Dendritic cell treated with granulocyte-macrophage colony-stimulating factor and Interleukin-4, amounts not matched to agents 40 ng/mL and 50 ng/mL, for 4 days (primary cell): ENCODE results near the gene KRTAP4-3.
"Not testable (repeated sequence)": the region's sequence is repeated elsewhere in the genome, so short reads cannot be mapped to it uniquely, and the experiment has no call there.

Source experiments
- H3K27ac Mint-ChIP-seq: one replicate; pipeline ENCODE4 v1.8.0; 2022; ENCODE audit warnings: mild to moderate bottlenecking, mixed read lengths
- H3K27me3 Mint-ChIP-seq: one replicate; pipeline ENCODE4 v1.8.0; 2022; ENCODE audit warnings: mild to moderate bottlenecking, mixed read lengths
- H3K36me3 Mint-ChIP-seq: one replicate; pipeline ENCODE4 v1.8.0; 2022; ENCODE audit warnings: low read depth, mixed read lengths
- H3K4me1 Mint-ChIP-seq: one replicate; pipeline ENCODE4 v1.8.0; 2022; ENCODE audit warnings: low read depth, mixed read lengths
- H3K4me3 Mint-ChIP-seq: one replicate; pipeline ENCODE4 v1.8.0; 2022; ENCODE audit warnings: mild to moderate bottlenecking, moderate library complexity, mixed read lengths
- H3K9me3 Mint-ChIP-seq: one replicate; pipeline ENCODE4 v1.8.0; 2022; ENCODE audit warnings: mixed read lengths
- intact Hi-C: fragments of 100-400 bp; cut with micrococcal nuclease; formaldehyde crosslinking; loops from one replicate; pipeline ENCODE4 v1.15.0; 2022

The KRTAP4-3 gene

DNA sequence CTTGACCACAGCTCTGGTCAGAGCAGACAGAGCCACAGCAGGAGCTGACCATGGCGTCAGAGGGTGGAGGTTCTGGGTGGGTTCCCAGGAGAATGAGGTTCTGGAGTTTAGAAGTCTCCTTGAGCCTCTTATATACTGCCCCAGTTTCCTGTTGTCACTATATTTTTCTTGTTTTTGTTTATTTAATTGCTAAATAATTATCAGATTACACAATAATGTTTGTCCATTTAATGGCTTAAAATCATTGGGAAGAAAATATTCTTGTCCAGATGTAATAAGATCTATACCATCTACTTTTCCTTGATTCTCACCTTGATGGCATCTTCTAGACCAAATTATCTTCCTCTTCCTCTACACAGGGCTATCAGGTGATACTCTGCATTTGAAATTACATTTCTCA, at the start of gene KRTAP4-3:
TSS of gene KRTAP4-3 (minus strand) at position 101 of the 400 bp plus-strand sequence. CDS start at position 52, 49 bp downstream.
- intact Hi-C loops = no loop called here
- Mint-ChIP-seq H3K27ac (no peak within 1 kb of the TSS), H3K36me3 (no peaks in the 10 kb centered on the region), H3K9me3 (no peaks in the 10 kb centered on the region), H3K4me1 (peaks cover 1% of the 10 kb centered on the region), H3K4me3 (no peak within 1 kb of the TSS), H3K27me3 (peaks cover 9% of the 10 kb centered on the region)

- peaks cover 7% of the 10 kb centered on the region for H3K27me3 Mint-ChIP-seq
- H3K9me3 Mint-ChIP-seq = peaks cover 10% of the 10 kb centered on the region
- H3K4me1 Mint-ChIP-seq = no peaks in the 10 kb centered on the region
- no peaks in the 10 kb centered on the region for H3K36me3 Mint-ChIP-seq
- intact Hi-C loops = no loop called here
- H3K27ac Mint-ChIP-seq = no peak overlapping the region
- H3K4me3 Mint-ChIP-seq = no peak overlapping the region
These were observed 47.7 kb upstream of the KRTAP4-3 start for GRCh38 chr17:41215681-41216080.

DNA sequence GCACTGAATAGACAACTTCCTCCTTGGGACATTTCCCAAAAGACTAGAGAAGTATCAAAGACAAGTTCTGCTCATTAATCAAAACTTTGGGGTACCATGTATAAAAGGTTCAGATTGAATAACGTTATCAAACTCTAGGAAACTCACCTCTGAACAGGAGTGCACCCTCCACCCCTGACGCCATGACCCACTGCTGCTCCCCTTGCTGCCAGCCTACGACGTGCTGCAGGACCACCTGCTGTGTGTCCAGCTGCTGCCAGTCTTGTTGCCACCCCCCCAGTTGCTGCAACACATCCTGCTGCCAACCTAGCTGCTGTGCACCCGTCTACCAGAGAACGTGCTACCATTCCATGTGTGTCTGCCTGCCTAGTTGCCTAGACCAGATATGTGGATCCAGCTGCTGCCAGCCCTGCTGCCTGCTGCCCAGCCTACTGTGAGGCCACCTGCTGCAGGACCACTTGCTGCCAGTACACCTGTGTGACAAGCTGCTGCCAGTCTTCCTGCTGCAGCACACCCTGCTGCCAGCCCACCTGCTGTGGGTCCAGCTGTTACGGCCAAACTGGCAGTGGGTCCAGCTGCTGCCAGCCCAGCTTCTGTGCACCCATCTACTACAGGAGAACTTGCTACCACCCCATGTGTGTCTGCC, 44.6 kb upstream of the KRTAP4-3 start:
- H3K27ac Mint-ChIP-seq = no peak overlapping the region
- no peak overlapping the region for H3K4me3 Mint-ChIP-seq
- no peaks in the 10 kb centered on the region for H3K9me3 Mint-ChIP-seq
- H3K27me3 Mint-ChIP-seq = peaks cover 26% of the 10 kb centered on the region
- H3K36me3 Mint-ChIP-seq = no peaks in the 10 kb centered on the region
- H3K4me1 Mint-ChIP-seq = no peaks in the 10 kb centered on the region
- intact Hi-C loops = no loop called here

- Mint-ChIP-seq H3K36me3 (no peaks in the 10 kb centered on the region), H3K4me3 (no peak overlapping the region), H3K27me3 (peaks cover 27% of the 10 kb centered on the region), H3K4me1 (no peaks in the 10 kb centered on the region), H3K27ac (no peak overlapping the region), H3K9me3 (no peaks in the 10 kb centered on the region)
- intact Hi-C loops = no loop called here
These were observed 43.9 kb upstream of the KRTAP4-3 start for GRCh38 chr17:41211845-41212466.

- H3K9me3 Mint-ChIP-seq = no peaks in the 10 kb centered on the region
- H3K27ac Mint-ChIP-seq = no peak overlapping the region
- H3K36me3 Mint-ChIP-seq = no peaks in the 10 kb centered on the region
- peaks cover 12% of the 10 kb centered on the region for H3K27me3 Mint-ChIP-seq
- H3K4me3 Mint-ChIP-seq = no peak overlapping the region
- intact Hi-C loops = loop anchor here (10.0 kb wide), 1 partner anchor 285 kb away; no protein-coding TSS in a partner anchor
- H3K4me1 Mint-ChIP-seq = no peaks in the 10 kb centered on the region
These were observed 31.5 kb upstream of the KRTAP4-3 start for GRCh38 chr17:41199421-41200078.

DNA sequence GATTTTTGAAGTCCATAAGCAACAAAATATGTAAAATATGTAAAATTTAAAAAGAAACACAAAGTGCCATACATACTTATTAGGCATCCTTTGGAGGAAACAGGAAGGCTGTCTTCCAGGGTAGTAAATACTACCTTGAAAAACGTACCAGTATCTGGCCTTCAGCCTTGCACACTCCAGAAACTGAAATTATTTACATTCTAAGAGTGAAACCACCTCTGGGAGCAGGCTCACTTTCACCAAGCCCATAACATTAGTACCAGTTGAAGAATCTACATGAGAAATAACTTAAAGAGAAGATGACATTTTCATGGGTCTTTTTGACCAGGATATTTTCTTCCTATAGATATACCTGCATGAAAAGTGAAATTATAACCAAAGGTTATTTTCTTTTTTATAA, 28.0 kb upstream of the KRTAP4-3 start:
- H3K27ac Mint-ChIP-seq = no peak overlapping the region
- peaks cover 19% of the 10 kb centered on the region for H3K27me3 Mint-ChIP-seq
- intact Hi-C loops = loop anchor here (10.0 kb wide), 1 partner anchor 281 kb away; no protein-coding TSS in a partner anchor

DNA sequence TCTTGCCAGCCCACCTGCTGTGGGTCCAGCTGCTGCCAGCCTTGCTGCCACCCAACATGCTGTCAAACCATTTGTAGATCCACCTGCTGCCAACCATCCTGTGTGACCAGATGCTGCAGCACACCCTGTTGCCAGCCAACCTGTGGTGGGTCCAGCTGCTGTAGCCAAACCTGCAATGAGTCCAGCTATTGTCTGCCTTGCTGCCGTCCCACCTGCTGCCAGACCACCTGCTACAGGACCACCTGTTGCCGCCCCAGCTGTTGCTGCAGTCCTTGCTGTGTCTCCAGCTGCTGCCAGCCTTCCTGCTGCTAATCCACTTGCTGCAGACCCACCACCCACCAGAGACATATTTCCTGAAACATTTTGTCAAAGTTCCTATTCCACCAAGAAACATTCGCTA, 22.3 kb upstream of the KRTAP4-3 start:
- Mint-ChIP-seq H3K4me1 (no peaks in the 10 kb centered on the region), H3K9me3 (no peaks in the 10 kb centered on the region), H3K36me3 (no peaks in the 10 kb centered on the region), H3K27ac (no peak overlapping the region), H3K4me3 (no peak overlapping the region), H3K27me3 (peaks cover 26% of the 10 kb centered on the region)
- intact Hi-C loops = loop anchor here (10.0 kb wide), 1 partner anchor 276 kb away; no protein-coding TSS in a partner anchor

More for the DNA sequence above, 28.0 kb upstream of the KRTAP4-3 start:
- H3K4me1 Mint-ChIP-seq = no peaks in the 10 kb centered on the region
- H3K4me3 Mint-ChIP-seq = no peak overlapping the region
- no peaks in the 10 kb centered on the region for H3K9me3 Mint-ChIP-seq
- H3K36me3 Mint-ChIP-seq = no peaks in the 10 kb centered on the region

GRCh38 chr17:41189837-41190318, 21.9 kb upstream of the KRTAP4-3 start, which contains the start of gene KRTAP9-1:
KRTAP9-1 (plus strand) TSS chr17:41189887; CDS start chr17:41189887, 0 bp downstream.
- not testable (repeated sequence) for H3K9me3 Mint-ChIP-seq, H3K36me3 Mint-ChIP-seq

GRCh38 chr17:41186872-41187271, 18.9 kb upstream of the KRTAP4-3 start:
- Mint-ChIP-seq H3K27ac (no peak overlapping the region), H3K27me3 (peaks cover 36% of the 10 kb centered on the region), H3K4me3 (no peak overlapping the region), H3K9me3 (no peaks in the 10 kb centered on the region), H3K36me3 (no peaks in the 10 kb centered on the region), H3K4me1 (no peaks in the 10 kb centered on the region)
- intact Hi-C loops = no loop called here

More at GRCh38 chr17:41189837-41190318, 21.9 kb upstream of the KRTAP4-3 start, which contains the start of gene KRTAP9-1:
- H3K4me1 Mint-ChIP-seq, H3K27ac Mint-ChIP-seq, H3K4me3 Mint-ChIP-seq: not testable (repeated sequence)
- peaks cover 29% of the 10 kb centered on the region for H3K27me3 Mint-ChIP-seq
- intact Hi-C loops = loop anchor here (10.0 kb wide), 1 partner anchor 275 kb away; no protein-coding TSS in a partner anchor

DNA sequence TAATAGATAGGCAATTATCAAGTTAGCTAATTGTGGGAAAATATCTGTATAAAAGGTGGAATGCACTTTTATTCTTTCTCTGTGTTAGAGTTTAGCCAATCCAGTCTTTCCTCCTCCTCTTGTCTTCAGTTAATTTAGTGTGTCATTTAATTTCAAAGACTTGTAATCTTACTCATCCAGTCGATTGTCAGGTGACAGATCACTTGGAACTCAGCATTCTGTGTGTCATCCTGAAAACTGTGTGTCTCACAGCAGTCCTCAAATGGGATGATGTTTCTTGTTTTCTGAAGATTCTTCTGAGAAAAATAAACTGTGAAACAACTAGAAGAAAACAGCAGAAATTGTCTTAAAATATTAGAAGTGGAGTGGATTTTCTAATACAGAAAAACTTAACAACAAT, 17.0 kb upstream of the KRTAP4-3 start:
- Mint-ChIP-seq H3K27me3 (peaks cover 28% of the 10 kb centered on the region), H3K4me1 (no peaks in the 10 kb centered on the region), H3K9me3 (no peaks in the 10 kb centered on the region), H3K4me3 (no peak overlapping the region), H3K36me3 (no peaks in the 10 kb centered on the region), H3K27ac (no peak overlapping the region)
- intact Hi-C loops = no loop called here

DNA sequence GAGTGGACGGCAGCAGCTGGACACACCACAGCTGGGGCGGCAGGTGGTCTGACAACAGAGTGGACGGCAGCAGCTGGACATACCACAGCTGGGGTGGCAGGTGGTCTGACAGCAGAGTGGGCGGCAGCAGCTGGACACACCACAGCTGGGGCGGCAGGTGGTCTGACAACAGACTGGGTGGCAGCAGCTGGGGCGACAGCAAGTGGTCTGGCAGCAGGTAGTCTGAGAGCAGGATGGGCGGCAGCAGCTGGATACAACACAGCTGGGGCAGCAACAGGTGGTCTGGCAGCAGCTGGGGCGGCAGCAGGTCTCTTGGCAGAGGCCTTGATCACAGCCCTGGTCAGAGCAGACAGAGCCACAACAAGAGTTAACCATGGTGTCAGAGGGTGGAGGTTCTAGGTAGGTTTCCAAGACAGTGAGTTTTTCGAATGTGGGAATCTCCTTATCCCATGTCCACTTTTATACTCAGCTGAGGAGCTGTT, 16.5 kb upstream of the KRTAP4-3 start, which contains the start of gene KRTAP4-1:
TSS of gene KRTAP4-1 (minus strand) at position 432 of the 482 bp plus-strand sequence. CDS start at position 375, 57 bp downstream.
- Mint-ChIP-seq H3K9me3 (no peaks in the 10 kb centered on the region), H3K36me3 (no peaks in the 10 kb centered on the region), H3K4me3 (no peak within 1 kb of the TSS), H3K4me1 (no peaks in the 10 kb centered on the region), H3K27me3 (peaks cover 25% of the 10 kb centered on the region), H3K27ac (no peak within 1 kb of the TSS)
- intact Hi-C loops = no loop called here

DNA sequence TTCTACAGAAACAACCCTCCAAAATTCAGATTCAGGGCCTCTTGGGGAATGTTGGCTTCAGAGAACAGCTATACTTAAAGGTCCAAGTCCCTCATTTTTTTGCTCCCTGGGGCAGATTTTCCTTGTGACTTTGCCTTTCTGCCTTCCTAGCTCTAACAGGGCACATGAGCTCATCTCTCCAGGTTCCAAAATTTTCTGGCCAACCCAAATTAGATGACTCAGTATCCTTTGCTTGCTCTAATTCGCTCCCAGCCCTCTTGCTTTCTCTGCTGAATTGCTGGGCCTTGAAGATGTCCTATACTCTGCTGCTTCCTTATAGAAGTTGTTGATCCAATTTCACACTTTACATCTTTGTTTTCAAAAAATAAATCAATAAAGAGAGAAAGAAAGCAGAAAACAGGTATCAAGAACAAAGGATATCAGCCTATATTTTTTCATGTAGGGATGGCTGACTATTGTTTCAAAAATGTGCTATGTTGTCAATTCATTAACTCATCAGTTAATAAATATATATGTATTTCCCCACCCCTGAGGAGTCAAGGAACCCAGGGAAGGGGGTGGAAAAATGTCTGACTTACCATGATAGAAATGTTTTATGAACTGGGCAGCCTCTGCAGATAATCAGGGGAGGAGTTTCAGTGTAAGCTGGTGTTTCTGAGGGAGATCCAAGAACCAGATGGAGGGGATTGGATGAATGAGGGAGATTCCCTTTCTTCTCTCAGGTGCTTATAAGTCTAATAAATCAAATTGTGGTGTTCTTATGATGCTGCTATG, 11.0 kb upstream of the KRTAP4-3 start:
- no peak overlapping the region for H3K4me3 Mint-ChIP-seq
- no peaks in the 10 kb centered on the region for H3K36me3 Mint-ChIP-seq
- no peaks in the 10 kb centered on the region for H3K9me3 Mint-ChIP-seq
- intact Hi-C loops = loop anchor here (10.0 kb wide), 1 partner anchor 54 kb away; the partner anchor contains the start of gene KRTAP4-12
- peaks cover 38% of the 10 kb centered on the region for H3K4me1 Mint-ChIP-seq
- H3K27ac Mint-ChIP-seq = peak overlapping the region; percentile 79
- H3K27me3 Mint-ChIP-seq = peaks cover 36% of the 10 kb centered on the region

GRCh38 chr17:41178341-41178740, 10.3 kb upstream of the KRTAP4-3 start:
- peaks cover 41% of the 10 kb centered on the region for H3K4me1 Mint-ChIP-seq
- peak overlapping the region; percentile 79 for H3K27ac Mint-ChIP-seq
- intact Hi-C loops = loop anchor here (10.0 kb wide), 1 partner anchor 54 kb away; the partner anchor contains the start of gene KRTAP4-12
- H3K9me3 Mint-ChIP-seq = no peaks in the 10 kb centered on the region
- peaks cover 33% of the 10 kb centered on the region for H3K27me3 Mint-ChIP-seq
- no peak overlapping the region for H3K4me3 Mint-ChIP-seq
- H3K36me3 Mint-ChIP-seq = no peaks in the 10 kb centered on the region
